ENCODE measurements around the gene SATB2.

Gene SATB2

GRCh38 chr2:199488772-199489400 is 31.1 kb upstream of the SATB2 start:
- no peak for DNase-seq (ENCODE audit: low read depth, low spot score)
- ChIA-PET CTCF (interaction anchor here (0.6 to 13.5 kb wide), 57 partner anchors 8 to 1191 kb away, joined by 3 to 348 read pairs (median 4); no protein-coding TSS in a partner anchor), POLR2A (interaction anchor here (0.5 kb wide), 1 partner anchor 733 kb away, joined by 7 read pairs; no protein-coding TSS in a partner anchor)
- no peak overlapping the region for H3K4me3 ChIP-seq (ENCODE audit: low read depth, low read length)
- peak; percentile 89 for TF ChIP-seq CTCF (IDR thresholded peaks at IDR 0.05; ENCODE audit: insufficient read depth, low read length, missing control alignments)

- TF ChIP-seq CTCF (IDR thresholded peaks at IDR 0.05; ENCODE audit: insufficient read depth, low read length, missing control alignments) = peak; percentile 77
- ChIA-PET CTCF (interaction anchor here (0.6 to 13.5 kb wide), 39 partner anchors 8 to 1189 kb away, joined by 3 to 348 read pairs (median 4); no protein-coding TSS in a partner anchor), POLR2A (no interaction called here)
- no peak overlapping the region for H3K4me3 ChIP-seq (ENCODE audit: low read depth, low read length)
- no peak for DNase-seq (ENCODE audit: low read depth, low spot score)
Observed at GRCh38 chr2:199485732-199486335, 28.1 kb upstream of the SATB2 start.

GRCh38 chr2:199484927-199485326 is 27.2 kb upstream of the SATB2 start:
- ChIA-PET POLR2A (no interaction called here), CTCF (interaction anchor here (0.6 to 13.5 kb wide), 30 partner anchors 7 to 1188 kb away, joined by 3 to 348 read pairs (median 5); no protein-coding TSS in a partner anchor)
- no peak overlapping the region for H3K4me3 ChIP-seq (ENCODE audit: low read depth, low read length)
- DNase-seq (ENCODE audit: low read depth, low spot score) = no peak
- TF ChIP-seq CTCF (IDR thresholded peaks at IDR 0.05; ENCODE audit: insufficient read depth, low read length, missing control alignments) = peak; percentile 68

- TF ChIP-seq CTCF (IDR thresholded peaks at IDR 0.05; ENCODE audit: insufficient read depth, low read length, missing control alignments) = no peak
- CTCF ChIA-PET = interaction anchor here (6.9 to 13.5 kb wide), 3 partner anchors 7 to 1165 kb away, joined by 66 to 348 read pairs (median 133); no protein-coding TSS in a partner anchor
- DNase-seq (ENCODE audit: low read depth, low spot score) = no peak
- H3K4me3 ChIP-seq (ENCODE audit: low read depth, low read length) = no peak overlapping the region
- POLR2A ChIA-PET = no interaction called here
Observed at GRCh38 chr2:199480966-199481365, 23.2 kb upstream of the SATB2 start.

- TF ChIP-seq CTCF (IDR thresholded peaks at IDR 0.05; ENCODE audit: insufficient read depth, low read length, missing control alignments) = no peak
- no peak overlapping the region for H3K4me3 ChIP-seq (ENCODE audit: low read depth, low read length)
- POLR2A ChIA-PET = no interaction called here
- no peak for DNase-seq (ENCODE audit: low read depth, low spot score)
- CTCF ChIA-PET = interaction anchor here (1.1 to 13.5 kb wide), 3 partner anchors 10 to 1161 kb away, joined by 3 to 348 read pairs (median 66); no protein-coding TSS in a partner anchor
Observed at GRCh38 chr2:199477277-199477834, 19.6 kb upstream of the SATB2 start.
